ENCODE data around the gene CTSA.
"Not testable (repeated sequence)": the region's sequence is repeated elsewhere in the genome, so short reads cannot be mapped to it uniquely, and the experiment has no call there.

Gene CTSA

DNA sequence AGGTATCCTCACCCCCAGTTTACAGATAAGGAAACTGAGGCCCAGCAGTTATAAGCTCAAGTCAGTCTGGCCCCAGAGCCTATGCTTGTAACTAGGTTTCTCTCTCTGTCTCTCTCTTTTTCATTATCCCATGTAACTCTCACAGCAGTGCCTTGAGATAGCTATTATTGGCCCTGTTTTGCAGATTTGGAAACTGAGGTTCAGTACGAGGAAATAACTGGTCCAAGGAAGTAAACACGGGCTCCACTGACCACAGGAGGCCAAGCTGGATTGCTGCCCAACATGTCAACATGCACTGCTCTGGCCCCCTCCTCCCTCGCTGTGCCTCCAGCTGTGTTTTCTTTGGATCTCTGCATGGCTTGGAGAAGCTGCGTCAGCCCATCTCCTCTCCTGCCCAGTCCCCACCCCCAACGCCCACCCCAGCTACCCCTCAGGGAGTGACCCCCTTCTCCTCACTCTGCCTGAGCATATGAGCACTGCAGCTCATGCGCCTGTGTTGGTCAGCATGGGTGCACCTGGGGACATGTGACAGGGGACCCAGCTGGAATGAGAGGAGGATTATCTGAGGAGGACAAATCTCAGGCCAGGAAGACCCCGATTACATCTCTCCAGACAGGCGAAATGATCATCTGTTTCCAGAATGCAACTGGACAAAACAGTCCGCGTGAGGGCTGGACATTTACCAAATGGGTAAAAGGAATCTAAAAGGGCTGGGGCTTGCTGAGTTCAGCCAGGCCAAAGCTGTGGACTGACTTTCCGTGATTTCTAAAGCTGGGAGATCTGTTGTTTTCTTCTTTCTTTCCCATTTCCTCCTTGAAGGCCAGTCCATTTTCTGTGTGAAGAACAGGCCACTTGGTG, 28.6 kb downstream of the CTSA start:
- peak; percentile 17 for DNase-seq

DNA sequence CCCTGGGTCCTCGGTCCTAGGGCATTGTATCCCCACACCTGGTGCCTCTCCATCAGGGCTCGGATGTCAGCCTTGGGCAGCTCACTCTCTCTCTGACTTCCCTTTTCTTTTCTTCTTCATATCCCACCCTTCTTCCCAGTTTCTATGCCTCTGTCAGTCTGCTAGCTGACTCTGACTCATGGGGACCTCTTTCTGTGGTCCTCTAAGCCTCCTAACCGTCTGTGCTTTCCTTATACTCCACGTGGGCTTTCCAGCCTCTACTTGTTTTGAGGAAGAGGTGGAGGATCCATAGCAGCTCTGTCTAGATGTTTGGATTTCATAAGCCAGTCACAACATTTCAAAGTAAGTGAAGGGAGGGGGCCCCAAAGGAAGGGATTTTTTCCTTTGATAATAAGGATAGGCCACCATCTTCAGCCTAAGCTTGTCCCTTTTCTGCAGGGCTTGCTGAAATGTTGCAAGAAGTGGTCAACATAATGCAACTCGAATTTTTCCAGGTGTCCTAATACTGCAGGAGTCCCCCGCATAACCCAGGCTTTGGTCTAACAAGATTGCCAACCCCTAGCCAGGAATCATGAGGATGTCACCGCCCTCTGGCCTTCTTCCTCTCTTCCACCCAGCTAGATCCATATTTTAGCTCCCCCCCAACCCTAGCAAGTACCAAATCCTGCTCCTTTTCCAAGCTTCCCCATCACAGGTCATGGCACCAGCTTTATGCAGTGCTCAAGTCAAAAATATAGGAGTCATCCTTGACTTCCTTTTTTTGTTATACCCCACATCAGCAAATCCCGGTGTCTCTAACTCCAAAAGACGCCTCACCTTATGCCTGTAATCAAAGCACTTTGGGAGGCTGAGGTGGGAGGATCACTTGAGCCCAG, 29.6 kb downstream of the CTSA start:
- DNase-seq, result no peak

DNA sequence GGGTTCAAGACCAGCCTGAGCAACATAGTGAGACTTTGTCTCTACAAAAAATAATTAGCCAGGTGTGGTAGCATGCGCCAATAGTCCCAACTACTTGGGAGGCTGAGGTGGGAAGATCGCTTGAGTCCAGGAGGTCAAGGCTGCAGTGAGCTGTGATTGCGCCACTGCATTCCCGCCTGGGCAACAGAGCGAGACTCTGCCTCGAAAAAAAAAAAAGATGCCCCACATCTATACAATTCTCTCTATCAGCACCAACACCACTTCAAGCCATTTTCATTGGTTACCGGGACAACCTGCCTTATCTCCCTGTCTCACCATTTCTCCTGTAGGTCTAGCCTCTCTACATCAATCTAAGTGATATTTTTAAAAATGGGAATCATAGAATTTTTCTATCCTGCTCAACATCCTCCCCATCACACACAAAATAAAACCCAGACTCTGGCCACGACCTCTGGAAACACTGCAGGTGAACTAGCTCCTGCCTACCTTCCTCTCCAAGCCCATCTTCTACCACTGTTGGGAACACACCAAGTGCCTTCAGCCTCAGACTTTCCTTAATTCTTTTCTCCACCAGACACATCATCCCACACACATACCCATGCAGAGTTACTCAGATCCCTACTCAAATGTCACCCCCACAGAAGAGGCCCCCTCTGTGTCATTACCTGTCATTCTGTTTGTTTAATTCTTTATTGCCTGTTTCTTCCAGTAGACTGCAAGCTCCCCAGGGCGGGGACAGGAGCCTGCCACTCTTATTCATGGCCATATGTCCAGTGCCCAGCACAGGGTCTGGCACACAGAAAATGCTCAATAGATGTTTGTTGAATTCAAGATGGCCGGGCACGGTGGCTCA, 30.4 kb downstream of the CTSA start:
- DNase-seq, result no peak

DNA sequence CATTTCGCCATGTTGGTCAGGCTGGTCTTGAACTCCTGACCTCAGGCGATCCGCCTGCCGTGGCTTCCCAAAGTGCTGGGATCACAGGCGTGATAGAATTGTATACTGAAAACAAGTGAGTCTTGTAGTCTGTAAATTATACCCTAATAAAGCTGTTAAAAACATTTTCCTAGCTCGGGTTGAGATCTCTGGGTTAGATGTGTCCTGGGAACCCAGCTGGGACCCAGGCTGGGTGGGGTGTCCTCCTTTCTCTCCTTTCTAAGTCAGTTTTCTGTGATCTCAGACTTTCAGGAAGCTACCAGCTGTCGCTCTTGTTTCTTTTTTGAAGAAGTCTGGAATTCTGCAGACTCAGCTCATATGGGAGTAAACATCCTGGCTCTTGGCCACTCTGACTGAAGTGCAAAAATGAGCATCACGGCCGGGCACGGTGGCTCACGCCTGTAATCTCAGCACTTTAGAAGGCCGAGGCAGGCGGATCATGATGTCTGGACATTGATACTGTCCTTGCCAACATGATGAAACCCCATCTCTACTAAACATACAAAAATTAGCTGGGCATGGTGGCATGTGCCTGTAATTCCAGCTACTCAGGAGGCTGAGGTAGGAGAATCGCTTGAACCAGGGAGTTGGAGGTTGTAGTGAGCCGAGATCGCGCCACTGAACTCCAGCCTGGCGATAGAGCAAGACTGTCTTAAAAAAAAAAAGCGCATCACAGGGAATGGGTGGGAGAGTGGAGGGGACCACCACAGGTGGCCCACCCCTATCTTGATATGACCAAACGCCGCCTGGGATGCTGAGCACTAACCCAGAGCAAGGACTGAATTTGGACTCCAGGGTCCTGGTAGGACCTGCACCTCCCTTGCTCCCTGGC, 33.5 kb downstream of the CTSA start:
- DNase-seq, result no peak

DNA sequence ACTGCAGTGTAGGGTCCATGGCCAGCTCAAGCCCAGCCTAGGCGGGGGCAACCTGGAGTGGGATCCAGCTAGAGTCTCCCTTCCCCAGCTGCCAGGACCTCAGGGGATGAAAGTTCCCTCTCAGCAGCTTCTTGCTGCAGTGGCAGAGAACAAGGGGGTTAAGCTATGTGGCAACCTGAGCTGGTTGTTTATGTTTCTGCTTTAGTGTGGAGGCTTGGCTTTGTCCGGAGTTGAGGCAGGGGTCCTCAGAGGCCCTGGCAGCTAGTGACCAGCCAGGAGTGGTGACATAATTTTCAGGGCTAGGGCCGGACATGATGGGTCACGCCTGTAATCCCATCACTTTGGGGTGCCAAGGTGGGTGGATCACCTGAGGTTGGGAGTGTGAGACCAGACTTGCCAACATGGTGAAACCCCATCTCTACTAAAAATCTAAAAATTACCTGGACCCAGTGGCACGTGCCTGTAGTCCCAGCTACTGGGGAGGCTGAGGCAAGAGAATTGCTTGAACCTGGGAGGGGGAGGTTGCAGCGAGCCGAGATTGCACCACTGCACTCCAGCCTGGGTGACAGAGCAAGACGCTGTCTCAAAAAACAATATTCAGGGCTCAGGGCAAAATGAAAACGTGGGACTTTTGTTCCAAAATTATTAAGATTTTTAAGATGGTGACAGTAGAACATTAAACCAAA, 34.8 kb downstream of the CTSA start:
- DNase-seq, result no peak

DNA sequence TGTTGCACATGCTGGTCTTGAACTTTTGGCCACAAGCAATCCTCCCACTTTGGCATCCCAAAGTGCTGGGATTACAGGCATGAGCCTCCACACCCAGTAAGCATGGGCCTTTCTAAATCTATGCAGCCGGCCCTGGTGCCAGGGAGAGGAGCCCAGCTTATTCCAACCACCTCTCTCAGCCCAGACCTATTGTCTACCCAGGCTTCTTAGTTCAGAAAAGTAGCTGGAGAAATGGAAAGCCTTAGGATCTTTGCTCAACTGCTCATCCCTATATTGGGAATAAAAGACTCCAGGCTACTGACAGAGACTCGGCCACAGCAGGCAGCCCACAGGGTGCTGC, 35.6 kb downstream of the CTSA start:
- DNase-seq, result no peak

DNA sequence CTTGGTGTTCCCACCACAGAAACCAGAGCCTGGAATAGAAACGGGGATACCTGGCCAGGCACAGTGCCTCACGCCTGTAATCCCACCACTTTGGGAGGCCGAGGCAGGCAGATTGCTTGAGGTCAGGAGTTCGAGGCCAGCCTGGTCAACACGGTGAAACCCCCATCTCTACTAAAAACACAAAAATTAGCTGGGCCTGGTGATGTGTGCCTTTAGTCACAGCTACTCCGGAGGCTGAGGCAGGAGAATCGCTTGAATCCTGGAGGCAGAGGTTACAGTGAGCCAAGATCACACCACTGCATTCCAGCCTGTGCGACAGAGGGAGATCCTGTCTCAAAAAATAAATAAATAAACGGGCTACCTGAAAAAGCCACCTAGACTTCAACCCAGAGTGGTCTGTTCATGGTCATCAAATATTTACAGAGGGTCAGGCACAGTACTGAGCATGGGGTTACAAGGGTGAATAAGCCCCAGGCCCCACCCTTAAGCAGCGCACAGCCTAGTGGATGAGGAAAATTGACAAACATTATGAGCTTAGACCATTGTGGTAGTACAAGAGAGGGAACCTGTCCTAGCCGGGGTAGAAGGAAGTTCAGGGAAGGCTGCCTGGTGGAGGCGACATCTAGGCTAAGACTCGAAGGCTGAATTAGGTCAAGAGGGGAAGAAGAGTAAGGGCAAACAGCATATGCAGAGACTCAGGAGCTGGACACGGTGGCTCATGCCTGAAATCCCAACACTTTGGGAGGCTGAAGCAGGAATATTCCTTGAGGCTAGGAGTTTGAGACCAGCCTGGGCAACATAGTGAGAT, 36.1 kb downstream of the CTSA start:
- DNase-seq, result no peak

DNA sequence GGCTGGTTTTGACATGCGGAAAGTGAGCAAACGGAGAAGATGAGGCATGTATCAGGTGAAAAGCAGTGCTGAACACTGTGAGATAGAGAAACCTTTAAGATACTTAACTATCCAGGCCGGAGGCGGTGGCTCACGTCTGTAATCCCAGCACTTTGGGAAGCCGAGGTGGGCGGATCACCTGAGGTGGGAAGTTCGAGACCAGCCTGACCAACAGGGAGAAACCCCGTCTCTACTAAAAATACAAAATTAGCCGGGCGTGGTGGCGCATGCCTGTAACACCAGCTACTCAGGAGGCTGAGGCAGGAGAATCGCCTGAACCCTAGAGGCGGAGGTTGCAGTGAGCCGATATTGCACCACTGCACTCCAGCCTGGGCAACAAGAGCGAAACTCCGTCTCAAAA, 40.5 kb downstream of the CTSA start:
- not testable (repeated sequence) for DNase-seq

DNA sequence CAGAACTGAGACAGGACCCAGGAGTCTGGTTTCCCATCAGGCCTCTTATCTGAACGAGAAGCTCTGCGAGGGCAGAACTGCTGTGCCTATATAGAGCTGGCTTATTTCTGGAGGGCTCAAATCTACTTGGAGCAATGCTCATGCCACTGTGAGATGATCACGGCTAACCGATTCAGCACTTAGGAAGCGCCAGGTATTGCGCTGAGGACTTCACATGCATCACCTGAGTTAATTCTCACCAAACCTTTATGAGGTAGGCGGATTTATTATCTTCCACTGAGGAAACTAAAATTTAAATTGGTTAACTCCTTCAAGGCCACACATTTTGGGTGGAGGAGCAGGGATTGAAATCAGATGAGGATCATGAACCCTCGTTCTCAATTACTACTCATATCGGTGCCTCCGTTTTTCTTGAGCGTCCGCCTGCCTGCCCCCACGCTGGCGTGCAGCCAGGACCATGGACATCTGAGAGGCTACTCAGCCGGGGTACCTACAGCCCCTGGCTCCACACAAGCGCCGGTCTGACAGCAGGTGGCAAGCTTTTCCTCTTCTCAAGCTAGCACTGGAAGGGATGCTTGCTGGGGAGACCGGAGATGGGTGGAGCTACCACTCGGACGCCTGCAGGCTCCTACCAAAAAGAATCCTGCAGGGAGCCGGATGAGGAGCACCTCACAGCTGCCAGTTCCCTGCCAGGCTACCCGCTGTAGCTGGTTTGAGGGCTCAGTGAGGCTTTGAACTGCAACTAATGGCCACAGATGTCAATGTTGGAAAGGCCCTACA, 42.3 kb downstream of the CTSA start:
- DNase-seq, result peak; percentile 81

DNA sequence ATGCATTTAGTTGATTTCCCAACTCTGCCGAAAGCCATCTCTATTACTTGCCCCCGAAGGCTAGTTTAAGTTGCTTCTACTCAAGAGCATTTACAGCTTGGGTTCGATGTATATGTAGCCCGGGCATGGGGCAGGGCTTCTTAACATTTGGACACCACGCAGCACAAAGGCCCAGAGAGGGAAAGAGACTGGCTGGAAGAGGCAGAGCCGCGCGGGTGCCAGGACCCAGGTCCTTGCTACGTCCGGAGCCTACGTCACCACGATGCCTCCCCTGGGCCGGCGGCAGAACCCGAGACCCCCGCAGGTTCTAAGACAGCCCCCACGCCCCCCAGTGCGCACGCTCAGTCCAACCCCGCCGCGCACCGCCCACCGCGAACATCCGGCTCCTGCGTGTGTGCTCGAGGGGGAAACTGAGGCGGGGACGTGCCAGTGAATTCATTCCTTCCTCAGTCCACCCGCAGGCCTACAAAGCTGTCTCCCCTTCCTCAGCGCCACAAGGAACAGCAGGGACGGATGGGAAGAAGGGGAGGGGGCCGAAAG, 43.0 kb downstream of the CTSA start:
- no peak for DNase-seq

DNA sequence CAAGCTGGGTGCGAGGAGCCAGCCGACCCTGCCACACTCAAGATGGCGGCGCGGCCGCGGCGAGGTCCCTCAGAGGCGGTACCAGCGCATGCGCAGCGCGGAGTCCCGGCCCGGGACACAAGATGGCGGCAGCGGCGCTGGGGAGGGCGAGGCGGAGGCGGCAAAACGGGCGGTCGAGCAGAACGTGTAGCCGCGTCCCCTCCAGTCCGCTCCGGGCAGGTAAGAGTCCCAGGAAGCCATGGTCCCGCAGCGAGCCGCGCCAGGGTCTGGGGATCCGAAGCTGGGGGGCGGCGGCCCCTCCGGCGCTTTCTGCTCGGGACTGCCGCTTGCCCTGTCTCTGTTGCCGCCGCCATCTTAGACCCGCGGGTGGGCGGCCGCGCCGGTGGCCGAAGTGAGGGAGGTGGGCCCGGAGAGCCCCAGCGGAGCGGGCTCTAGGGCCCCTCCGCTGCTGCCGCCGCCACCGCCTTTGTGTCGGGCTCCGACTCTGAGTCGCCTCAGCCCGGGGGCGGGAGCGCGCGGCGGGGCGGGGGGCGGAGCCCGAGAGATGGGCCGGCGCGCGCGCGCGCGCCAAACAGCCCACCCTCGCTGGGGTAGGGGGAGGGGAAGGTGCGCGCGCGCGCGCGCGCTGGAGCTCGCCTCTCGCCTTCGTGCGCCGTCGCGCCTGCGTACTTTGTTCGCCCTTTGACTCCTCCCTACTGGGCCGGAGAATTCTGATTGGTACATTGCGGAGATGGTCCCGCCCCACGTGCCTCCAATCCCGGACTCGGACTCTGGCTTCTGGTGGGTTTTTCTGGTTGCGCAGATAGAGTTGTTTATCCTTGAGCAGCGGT, 43.7 kb downstream of the CTSA start, which contains the start of gene PCIF1:
PCIF1 (plus strand) TSS at position 98 of the 830 bp plus-strand sequence. CDS start 4,317 bp downstream, outside the sequence.
- DNase-seq, result peak; percentile 87

DNA sequence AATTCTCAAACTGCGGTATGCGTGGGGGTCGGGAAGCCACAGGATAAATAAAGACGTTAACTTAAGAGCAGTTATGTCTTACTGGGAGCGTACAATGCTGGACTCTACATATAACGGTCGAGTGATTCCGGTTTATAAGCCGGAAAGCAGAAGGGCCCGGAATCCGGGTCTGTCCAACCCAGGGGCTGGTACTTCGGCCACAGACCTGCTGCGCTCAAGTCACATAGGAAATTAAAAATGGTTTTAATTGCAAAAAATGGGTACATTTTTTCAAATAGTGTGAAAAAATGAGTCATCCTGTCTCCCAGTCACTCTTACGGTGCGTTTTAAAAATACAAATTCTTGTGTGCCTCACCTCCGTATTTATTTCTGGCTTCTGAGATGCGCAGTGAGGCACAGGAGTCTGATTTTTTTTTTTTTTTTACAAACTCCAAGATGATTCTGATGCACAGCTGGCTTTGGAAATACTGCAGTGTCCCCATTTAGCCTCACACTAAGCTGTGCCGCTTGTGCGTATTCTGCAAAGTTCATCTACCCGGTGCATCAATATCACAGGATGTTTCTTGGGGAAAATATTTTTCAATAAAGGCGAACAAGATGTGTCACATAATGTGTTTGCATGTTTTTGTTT, 44.4 kb downstream of the CTSA start:
- no peak for DNase-seq

DNA sequence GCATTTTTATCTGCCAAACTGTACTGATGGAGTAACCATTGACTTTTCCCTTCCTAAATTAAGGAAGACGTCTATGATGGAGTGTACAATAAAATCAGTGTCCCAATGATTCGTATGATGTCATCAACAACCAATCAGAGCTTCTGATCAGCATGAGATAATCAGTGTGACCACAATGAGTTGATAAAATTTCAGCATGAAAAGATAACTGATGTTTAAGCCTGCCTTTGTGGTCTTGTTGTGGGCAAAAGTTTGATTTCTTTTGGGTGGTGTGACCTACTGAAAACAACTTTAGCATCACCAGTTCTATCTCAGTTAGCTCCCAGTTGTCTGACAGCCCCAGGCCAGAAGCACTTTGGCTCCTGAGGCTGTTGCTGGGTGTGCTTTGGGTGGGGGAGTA, 46.6 kb downstream of the CTSA start:
- DNase-seq, result no peak

DNA sequence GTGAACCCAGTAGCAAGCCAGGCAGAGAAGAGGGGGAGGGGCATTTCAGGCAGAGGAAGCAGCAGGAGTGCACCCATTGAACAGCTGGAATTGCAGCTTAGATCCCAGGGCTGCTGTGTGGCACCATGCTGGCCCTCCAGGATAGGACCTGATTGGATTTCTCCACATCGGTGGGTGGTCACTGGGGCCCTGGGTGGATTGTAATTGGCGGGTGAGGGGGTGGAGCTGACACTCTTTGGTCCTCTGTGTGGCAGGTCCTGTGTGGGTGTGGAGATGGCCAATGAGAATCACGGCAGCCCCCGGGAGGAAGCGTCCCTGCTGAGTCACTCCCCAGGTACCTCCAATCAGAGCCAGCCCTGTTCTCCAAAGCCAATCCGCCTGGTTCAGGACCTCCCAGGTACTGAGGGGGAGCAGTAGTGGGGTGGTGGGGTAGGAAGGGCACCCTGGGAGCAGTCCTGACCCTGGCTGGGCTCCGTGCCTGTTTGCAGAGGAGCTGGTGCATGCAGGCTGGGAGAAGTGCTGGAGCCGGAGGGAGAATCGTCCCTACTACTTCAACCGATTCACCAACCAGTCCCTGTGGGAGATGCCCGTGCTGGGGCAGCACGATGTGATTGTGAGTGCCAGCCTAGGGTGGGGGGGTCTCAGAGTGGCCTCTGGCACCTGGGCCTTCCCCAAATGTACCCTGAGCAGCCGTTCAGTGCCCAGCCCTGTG, 47.7 kb downstream of the CTSA start:
- DNase-seq, result no peak

DNA sequence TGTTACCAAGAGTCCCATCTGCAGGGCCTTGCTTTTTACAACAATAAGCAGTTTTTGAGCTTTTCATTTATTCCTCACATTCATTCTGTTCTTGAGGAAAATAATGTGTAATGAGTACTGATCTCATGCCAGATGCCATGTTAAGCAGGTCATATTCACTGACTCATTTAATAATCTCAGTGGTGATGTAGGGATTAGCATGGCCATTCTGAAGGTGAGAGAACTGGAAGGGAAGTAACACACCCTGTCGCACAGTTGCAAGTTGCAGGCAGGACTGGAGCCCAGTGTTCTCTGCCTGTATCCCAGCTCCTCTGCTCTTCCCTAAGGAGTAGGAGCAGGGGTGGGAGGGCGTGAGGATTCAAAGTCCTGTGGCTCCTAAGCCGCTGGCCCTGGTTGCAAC, 48.9 kb downstream of the CTSA start:
- DNase-seq, result no peak

DNA sequence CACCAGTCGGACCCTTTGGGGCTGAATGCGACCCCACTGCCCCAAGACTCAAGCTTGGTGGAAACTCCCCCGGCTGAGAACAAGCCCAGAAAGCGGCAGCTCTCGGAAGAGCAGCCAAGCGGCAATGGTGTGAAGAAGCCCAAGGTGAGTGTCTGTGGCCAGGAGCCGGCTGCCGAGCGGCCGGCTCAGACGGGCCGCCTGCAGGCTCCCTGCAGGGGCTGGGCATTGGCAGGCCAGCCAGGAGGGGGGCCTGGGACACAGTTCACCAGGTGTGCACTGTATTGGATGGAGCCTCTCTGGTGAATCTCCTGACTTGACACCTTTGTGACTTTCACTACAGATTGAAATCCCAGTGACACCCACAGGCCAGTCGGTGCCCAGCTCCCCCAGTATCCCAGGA, 49.3 kb downstream of the CTSA start:
- no peak for DNase-seq

DNA sequence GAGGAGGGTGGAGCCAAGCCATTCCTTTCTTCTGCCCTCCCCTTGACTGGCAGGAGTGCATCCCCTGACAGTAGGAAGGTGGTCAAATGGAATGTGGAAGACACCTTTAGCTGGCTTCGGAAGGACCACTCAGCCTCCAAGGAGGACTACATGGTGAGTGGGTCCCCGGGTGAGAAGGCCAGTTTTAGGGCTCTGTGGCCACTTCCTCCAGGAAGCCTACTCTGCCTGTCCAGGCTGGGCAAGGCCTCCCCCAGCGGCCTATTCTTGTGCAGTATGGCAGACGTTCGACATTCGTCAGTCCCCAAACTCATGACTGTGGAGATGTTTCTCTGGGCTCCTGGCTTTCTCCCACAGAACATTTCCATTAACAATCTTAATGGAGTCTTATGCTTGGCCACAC, 52.5 kb downstream of the CTSA start:
- DNase-seq, result no peak

Data from SHP77 treated with DMSO at 0.1 percent for 48 hours (cell line).